ENCODE measurements around the gene AK1.

AK1 gene

DNA sequence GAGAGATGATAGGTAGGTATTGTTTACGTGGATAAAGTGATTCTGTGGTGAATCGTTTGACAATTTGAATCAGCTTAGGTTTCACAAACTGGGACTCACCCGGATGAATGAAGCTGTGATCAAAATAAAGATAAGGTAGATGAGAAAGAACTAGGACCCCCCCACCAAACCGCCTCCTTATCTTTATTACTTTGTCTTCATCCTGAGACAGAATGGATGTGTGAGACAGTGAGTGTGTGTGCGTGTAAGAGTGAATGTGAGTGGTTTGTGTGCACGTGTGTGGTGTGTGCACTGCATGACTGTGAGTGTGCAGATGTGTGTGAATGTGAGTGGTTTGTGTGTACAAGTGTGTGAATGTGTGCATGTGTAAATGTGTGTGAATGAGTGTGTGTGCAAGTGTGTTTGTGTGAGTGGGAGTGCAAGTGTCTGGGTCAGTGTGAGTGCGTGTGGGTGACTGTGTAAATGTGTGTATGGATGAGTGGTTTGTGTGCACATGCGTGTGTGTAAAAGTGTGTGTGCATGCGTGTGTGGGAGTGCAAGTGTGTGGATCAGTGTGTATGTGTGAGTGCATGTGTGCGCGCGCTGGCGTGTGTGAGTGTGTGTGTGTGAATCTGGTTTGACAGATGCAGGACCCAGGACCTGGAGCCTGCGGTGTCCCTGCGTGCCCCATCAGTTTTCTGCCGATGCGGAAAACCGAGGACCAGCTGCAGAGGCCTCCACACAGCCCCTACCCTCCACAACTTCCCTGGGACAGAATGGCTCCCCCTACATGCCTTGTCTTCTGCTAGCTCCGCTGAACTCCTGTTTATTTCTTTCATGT, 11.6 kb downstream of the AK1 start:
- no peak for FAIRE-seq

- FAIRE-seq, result no peak
Measured at GRCh38 chr9:127863191-127863621, 14.3 kb downstream of the AK1 start.

DNA sequence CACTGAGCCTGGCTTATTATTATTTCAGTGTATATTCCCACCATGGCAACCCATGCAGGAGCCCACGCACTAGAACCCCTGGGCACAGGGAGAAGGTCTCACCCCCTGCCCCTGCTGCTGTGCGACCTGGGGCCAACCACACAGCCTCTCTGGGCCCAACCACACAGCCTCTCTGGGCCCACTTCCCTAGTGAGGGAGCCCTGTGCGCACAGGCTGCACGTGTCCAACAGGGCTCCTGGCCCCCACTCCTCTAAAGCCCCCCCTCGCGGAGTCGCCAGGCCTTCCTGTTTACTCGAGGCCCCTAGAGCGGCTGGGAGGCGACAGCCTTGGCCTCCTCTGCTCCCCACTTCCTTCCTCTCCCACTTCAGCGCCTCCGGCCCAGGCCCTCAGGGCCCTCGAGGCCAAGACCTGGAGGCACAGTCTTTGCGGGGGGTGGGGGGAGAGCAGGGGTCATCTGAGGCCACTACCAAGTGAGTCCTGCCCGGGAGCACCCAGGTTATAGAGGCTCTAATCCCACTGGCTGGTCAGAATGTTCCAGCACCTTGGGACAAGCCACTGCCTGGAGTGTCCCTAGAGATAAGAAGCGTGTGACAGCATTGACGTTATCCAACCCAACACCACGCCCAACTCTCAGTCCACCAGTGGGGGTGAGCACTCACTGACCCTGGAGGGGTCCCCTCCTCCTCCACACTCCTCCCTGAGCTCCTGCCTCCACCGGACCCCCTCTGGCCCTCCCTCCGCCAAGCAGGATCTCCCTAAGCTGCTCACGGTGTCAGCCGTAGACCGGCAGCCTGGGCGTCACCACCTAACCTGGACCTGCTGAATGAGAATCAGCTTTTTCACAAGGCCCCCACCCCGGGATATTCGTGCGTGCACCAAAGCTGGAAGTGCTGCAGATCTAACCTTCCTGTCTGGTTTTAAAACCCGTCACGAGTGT, 15.1 kb downstream of the AK1 start:
- FAIRE-seq, result no peak

GRCh38 chr9:127860779-127861178, 16.7 kb downstream of the AK1 start:
- FAIRE-seq, result no peak

DNA sequence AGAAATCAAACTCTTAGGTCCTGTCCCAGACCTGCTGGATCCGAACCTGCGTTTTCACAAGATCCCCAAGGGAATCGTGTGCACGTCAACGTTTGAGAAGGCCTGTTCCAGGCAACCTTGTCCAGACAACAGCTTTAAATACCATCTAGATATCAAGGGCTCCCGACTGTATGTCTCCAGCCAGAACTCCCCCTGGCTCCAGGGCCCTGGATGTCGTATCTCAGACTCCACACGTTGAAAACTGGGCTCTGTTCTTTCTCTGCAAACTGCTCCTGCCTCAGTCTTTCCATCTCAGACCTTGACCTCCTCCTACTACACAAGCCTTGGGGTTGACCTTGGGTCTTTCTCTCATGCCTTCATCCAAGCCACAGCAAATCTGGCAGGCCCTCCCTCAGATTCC, 17.2 kb downstream of the AK1 start:
- no peak for FAIRE-seq

DNA sequence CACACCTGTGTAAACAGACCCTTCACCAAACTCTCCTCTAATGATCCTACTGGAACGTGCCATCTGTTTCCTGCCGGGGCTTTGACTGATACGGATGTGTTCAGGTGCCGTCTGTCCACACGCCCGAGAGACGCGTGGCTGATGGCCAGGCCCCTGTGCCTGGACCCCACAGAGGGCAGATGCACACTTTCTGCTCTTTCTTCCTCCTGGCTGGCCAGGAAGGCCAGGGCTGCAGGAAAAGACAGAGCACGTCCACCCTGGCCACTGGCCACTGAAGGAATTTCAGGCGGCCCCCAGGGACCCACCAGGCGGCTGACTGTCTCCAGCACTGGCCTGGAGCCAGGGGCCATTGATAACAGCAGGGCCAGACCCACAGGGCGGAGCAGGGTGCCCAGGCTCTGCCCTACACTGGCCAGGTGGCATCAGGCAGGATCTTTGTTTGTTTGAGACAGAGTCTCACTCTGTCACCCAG, 19.4 kb downstream of the AK1 start:
- no peak for FAIRE-seq

DNA sequence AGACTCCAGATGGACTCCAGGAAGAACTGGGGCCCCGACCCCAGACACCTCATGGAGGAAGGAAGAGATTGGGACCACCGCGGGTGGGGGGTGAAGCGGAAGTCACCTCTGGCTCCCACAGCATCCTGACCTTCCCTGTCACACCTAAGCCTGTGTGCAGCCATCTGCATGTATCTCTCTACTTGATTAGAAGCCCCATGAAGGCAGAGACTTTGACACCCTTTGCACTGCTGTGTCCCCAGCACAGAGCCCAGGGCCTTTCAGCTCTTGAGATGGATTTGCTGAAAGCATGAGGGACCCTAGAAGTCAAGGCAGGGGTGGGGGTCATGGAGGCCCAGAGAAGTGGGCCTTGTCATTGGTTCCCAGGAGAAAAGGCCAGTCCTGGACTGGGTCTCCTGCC, 20.2 kb downstream of the AK1 start:
- FAIRE-seq, result no peak

DNA sequence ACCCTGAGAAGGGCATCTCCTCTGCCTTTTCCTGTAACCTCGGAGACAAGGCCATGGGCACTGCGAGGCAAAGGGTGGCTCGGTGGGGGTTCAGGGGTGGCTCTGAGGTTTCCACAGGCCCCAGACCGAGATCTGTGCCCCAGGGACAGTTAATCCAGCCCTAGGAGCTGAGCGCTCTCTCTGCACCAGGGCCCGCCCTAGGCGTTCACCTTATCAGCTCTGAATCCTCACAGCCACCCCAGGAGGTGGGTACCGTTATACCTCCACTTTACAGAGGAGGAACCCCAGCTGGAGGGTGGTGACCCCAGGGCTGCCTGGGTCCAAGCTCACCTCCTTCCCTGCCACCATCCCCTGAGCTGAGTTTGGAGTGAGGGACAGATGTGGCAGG, 20.8 kb downstream of the AK1 start:
- no peak for FAIRE-seq

GRCh38 chr9:127856094-127856728, 21.3 kb downstream of the AK1 start:
- FAIRE-seq, result no peak

- no peak for FAIRE-seq
Measured at GRCh38 chr9:127855522-127855921, 22.0 kb downstream of the AK1 start.

DNA sequence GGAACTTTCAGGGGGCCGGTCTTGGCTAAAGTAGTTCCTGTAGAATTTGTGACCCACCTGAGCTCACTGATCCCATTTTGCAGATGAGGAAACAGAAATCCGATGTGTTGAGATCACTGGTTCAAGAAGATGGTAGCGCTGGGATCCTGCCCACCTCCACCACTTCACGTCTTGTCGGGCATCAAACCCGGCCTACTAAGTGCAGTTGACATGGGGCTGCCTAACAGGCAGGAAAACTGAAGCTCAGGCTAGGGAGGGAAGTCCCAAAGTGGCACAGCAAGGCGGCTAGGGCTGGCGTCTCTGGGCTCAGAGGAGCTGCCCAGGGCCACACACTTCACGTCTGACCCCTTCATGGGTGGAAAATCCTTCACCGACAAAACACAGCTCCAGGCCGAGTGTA, 22.5 kb downstream of the AK1 start:
- no peak for FAIRE-seq

DNA sequence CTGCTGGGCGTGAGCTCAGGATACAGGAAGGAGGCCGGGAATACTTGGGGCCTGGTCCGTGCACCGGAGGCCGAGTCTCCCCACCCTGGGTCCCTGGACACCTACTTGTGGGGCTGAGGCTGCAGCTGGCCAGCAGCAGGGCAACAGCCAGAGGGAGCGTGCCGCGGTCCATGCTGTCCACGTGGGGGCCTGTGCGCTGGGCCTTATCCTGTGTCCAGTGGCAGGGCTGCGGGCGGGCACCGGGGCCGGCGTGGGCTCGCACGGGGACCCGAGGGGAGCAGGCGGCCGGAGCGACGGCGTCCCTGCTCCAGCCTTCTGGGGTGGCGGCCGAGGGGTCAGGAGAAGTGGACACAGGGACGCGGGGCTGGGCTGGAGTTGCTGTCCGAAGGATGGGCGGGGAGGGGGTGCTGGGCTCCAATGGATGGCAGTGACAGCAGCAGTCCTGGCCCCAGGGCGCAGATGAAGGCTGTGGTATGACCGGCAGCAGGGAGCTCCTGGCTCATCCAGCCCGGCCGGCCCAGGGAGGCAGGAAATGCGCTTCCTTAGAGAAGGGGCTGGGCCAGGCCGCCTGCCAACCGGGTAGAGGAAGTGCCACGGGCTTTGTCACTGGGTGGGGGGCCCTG, 23.2 kb downstream of the AK1 start, which contains the start of gene ENG:
ENG (minus strand) TSS at position 475 of the 623 bp plus-strand sequence; CDS start at position 172, 303 bp downstream.
- no peak for FAIRE-seq

GRCh38 chr9:127853312-127854183, 23.9 kb downstream of the AK1 start:
- FAIRE-seq, result no peak

- FAIRE-seq, result no peak
Measured at GRCh38 chr9:127852829-127853228, 24.6 kb downstream of the AK1 start.

DNA sequence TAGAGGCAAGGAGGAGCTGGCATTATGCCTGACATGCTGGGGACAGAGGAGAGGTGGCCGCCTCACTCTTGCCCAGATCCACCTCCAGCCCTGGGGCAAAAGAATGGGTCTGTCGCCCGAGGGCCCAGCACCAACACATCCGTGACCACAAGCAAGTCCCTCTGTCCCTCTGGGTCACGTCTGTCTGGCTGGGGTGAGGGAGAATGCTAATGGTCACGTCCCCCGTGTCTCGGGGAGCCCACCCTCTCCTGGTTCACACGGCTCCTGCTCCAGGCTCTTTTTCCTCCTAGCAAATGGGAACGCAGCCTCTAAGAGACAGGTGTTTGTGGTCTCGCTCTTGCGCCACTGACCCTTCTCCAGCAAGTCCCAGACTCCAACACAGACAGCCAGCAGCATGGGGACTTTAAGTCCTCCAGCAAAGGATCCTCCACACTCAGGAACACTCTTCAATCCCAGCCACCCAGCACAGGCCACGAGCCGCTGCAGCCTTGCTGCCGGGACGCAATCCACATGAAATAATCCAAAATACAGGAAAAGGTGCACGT, 27.1 kb downstream of the AK1 start:
- FAIRE-seq, result no peak

- no peak for FAIRE-seq
Measured at GRCh38 chr9:127848756-127849504, 28.5 kb downstream of the AK1 start.

GRCh38 chr9:127847833-127848755, 29.4 kb downstream of the AK1 start:
- FAIRE-seq, result no peak

- no peak for FAIRE-seq
Measured at GRCh38 chr9:127847178-127847510, 30.3 kb downstream of the AK1 start.

DNA sequence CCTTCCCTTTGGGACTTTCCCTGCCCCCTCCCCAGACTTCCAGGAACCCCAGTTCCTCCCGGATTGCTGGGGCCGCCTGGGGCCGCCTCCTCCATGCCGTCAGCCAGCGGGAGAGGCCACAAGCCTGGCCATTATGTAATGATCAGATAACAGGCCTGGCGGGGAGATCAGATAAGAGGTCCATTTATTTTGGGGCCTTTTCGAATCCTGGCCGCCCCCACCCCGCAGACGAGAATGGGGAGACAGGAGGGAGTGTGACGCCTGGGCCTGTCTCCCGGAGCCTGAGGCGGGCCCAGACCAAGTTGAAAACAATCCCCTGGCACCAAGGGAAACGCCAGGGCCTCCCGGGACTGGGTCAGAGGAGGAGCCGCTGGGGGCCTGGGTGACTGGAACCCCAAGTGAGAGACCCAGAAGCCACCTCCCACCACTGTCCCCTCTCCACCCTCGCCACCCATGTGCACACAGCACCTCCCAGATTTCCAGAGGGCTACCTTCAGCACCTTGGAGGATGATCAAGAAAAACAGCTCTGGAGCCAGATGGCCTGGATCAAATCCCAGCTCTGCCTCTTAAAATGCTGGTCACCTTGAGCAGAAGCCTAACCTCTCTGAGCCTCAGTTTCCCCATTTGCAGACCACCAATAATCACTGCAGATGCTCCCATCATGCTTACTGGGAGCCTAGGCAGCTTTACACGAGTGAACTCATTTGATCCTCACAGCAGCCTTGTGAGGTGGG, 30.9 kb downstream of the AK1 start:
- no peak for FAIRE-seq

Data from islet of Langerhans (tissue), 1 donor.